Measurements from ENCODE around the gene PYCR2. TPM values are rescaled to one million over a fixed set of nuclear protein-coding genes. Genes with fewer than 3 reads are reported as not detected.

The PYCR2 gene
- total and polyA plus RNA-seq, 10 of the 15 experiments (the other 5 are each of a cell fraction or from before 2014, with no cell fraction given), result 1.7 to 81.8 (median 54.9) TPM

- WGBS (ENCODE audit: insufficient coverage, insufficient replicate concordance, low lambda C conversion rate, missing lambda C conversion rate), result 94% methylated on average over 3 of the region's 3 CpGs
- H4K20me1 ChIP-seq (ENCODE audit: control insufficient read depth, insufficient read depth), result no peaks in the 10 kb centered on the region
- no peak overlapping the region for H3K9ac ChIP-seq (ENCODE audit: control insufficient read depth, insufficient read depth, low read length)
- H3K4me1 ChIP-seq (ENCODE audit: control insufficient read depth, insufficient read depth, low read length), result peaks cover 3% of the 10 kb centered on the region; the same call in 1 of the 2 replicates
- peaks cover 17% of the 10 kb centered on the region for H3K79me2 ChIP-seq (ENCODE audit: control insufficient read depth, insufficient read depth, low read length)
- ATAC-seq (no peak), DNase-seq (ENCODE audit: low read depth, low spot score) (no peak), FAIRE-seq (no peak)
- no peaks in the 10 kb centered on the region for H3K27me3 ChIP-seq (replicated peaks in 1 of 2; ENCODE audit: control insufficient read depth in 2 of 2, insufficient read depth in 2 of 2, low read length in 1 of 2)
- H3K9me3 ChIP-seq (replicated peaks; ENCODE audit: control insufficient read depth, insufficient read depth, low read length), result no peaks in the 10 kb centered on the region
- SMC1A ChIA-PET (ENCODE audit: uncharacterized antibody, unreplicated experiment), result interaction anchor here (2.0 kb wide), 1 partner anchor 48 kb away, joined by 4 read pairs; no protein-coding TSS in a partner anchor
- intact Hi-C loops (cut with micrococcal nuclease; ENCODE audit: unreplicated experiment) (no loop called here), in situ Hi-C loops (cut with MboI) (no loop called here)
- H3K4me3 ChIP-seq, result no peak overlapping the region
- RAD21 ChIA-PET (ENCODE audit: unreplicated experiment), result no interaction called here
- BruUV-seq (replicated peaks), result no TSS peak
- POLR2A ChIA-PET, result no interaction called here
- H3K27ac ChIP-seq (ENCODE audit: control insufficient read depth, insufficient read depth), result no peak overlapping the region
- H2AFZ ChIP-seq (ENCODE audit: control insufficient read depth, low read depth, low read length), result peak overlapping the region; percentile 35
- H3K4me2 ChIP-seq (ENCODE audit: control insufficient read depth, insufficient read depth), result no peak overlapping the region
- CTCF ChIA-PET, result no interaction called here
- peaks cover 0 to 1% of the 10 kb centered on the region in 2 experiments; a peak in 1 of 4 replicates for H3K36me3 ChIP-seq (ENCODE audit: control insufficient read depth in 2 of 2, insufficient read depth in 2 of 2, low read length in 1 of 2)
- TF ChIP-seq USF1 (IDR thresholded peaks at IDR 0.05; ENCODE audit: borderline replicate concordance, extremely low read length, insufficient read depth, low read depth, low read length) (no peak), BHLHE40 (IDR thresholded peaks at IDR 0.05; ENCODE audit: borderline replicate concordance in 1 of 2, low read depth in 2 of 2, low read length in 1 of 2) (no peak), TBL1XR1 (IDR thresholded peaks at IDR 0.05; ENCODE audit: low read depth, low read length) (no peak), RELB (IDR thresholded peaks at IDR 0.05; ENCODE audit: low read depth) (no peak), HDGF (IDR thresholded peaks at IDR 0.05) (no peak), ASH2L (IDR thresholded peaks at IDR 0.05; ENCODE audit: borderline replicate concordance, low read depth) (no peak), ZSCAN29 (IDR thresholded peaks at IDR 0.05) (no peak), ZNF384 (IDR thresholded peaks at IDR 0.05; ENCODE audit: borderline replicate concordance, low read depth, low read length) (no peak), CBX5 (IDR thresholded peaks at IDR 0.05; ENCODE audit: low read depth) (no peak), SKIL (IDR thresholded peaks at IDR 0.05; ENCODE audit: low read depth, poor library complexity, severe bottlenecking) (no peak), SPI1 (IDR thresholded peaks at IDR 0.05; ENCODE audit: borderline replicate concordance, insufficient read depth, low read depth, low read length) (no peak), TCF3 (IDR thresholded peaks at IDR 0.05; ENCODE audit: borderline replicate concordance, insufficient read depth, low read depth, low read length) (no peak)
- TF ChIP-seq, protein P1, sequence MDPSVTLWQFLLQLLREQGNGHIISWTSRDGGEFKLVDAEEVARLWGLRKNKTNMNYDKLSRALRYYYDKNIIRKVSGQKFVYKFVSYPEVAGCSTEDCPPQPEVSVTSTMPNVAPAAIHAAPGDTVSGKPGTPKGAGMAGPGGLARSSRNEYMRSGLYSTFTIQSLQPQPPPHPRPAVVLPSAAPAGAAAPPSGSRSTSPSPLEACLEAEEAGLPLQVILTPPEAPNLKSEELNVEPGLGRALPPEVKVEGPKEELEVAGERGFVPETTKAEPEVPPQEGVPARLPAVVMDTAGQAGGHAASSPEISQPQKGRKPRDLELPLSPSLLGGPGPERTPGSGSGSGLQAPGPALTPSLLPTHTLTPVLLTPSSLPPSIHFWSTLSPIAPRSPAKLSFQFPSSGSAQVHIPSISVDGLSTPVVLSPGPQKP (IDR thresholded peaks at IDR 0.05; ENCODE audit: low read depth, low read length), result no peak
- TF ChIP-seq, protein P2, sequence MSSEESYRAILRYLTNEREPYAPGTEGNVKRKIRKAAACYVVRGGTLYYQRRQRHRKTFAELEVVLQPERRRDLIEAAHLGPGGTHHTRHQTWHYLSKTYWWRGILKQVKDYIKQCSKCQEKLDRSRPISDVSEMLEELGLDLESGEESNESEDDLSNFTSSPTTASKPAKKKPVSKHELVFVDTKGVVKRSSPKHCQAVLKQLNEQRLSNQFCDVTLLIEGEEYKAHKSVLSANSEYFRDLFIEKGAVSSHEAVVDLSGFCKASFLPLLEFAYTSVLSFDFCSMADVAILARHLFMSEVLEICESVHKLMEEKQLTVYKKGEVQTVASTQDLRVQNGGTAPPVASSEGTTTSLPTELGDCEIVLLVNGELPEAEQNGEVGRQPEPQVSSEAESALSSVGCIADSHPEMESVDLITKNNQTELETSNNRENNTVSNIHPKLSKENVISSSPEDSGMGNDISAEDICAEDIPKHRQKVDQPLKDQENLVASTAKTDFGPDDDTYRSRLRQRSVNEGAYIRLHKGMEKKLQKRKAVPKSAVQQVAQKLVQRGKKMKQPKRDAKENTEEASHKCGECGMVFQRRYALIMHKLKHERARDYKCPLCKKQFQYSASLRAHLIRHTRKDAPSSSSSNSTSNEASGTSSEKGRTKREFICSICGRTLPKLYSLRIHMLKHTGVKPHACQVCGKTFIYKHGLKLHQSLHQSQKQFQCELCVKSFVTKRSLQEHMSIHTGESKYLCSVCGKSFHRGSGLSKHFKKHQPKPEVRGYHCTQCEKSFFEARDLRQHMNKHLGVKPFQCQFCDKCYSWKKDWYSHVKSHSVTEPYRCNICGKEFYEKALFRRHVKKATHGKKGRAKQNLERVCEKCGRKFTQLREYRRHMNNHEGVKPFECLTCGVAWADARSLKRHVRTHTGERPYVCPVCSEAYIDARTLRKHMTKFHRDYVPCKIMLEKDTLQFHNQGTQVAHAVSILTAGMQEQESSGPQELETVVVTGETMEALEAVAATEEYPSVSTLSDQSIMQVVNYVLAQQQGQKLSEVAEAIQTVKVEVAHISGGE (CRISPR knock-in tag; IDR thresholded peaks at IDR 0.05), result no peak
Measured at GRCh38 chr1:225926551-225927113, 2.6 kb upstream of the PYCR2 start.
